Tibial artery (tissue), 4 donors: Measurements from ENCODE around the gene HIRIP3.

Source experiments
- DNase-seq, 2 donors: peaks; one replicate each; pipeline ENCODE4 v3.0.0-alpha.2; 2019
- H3K27ac ChIP-seq, 2 donors: fragments of 200-600 bp; sonication (generic) in 1 of 2; 1 replicate in 1 of 2; 2 replicates in 1 of 2; pipeline ENCODE4 v1.5.1; 2018 to 2019; ENCODE audit warnings: mild to moderate bottlenecking in 1 of 2
- H3K27me3 ChIP-seq, 2 donors: fragments of 200-600 bp; sonication (generic) in 1 of 2; one replicate each; pipeline versions ENCODE4 v1.5.1 to v1.6.0; 2016 to 2019
- H3K36me3 ChIP-seq, 3 donors: fragments of 200-600 bp; sonication (generic) in 2 of 3; one replicate each; pipeline ENCODE4 v1.5.1; 2016 to 2019; ENCODE audit warnings: mild to moderate bottlenecking in 2 of 3
- H3K4me1 ChIP-seq, 4 donors: fragments of 200-600 bp; sonication (generic) in 2 of 4; 1 replicate in 3 of 4; 2 replicates in 1 of 4; pipeline ENCODE4 v1.5.1; 2016 to 2019
- H3K4me3 ChIP-seq, 2 donors: fragments of 200-600 bp; sonication (generic) in 1 of 2; 1 replicate in 1 of 2; 2 replicates in 1 of 2; pipeline ENCODE4 v1.5.1; 2018 to 2019; ENCODE audit warnings: mild to moderate bottlenecking in 2 of 2
- H3K9me3 ChIP-seq, 3 donors: fragments of 200-600 bp; sonication (generic) in 1 of 3; one replicate each; pipeline ENCODE4 v1.5.1; 2016 to 2019
- CTCF ChIP-seq, 2 experiments: fragments of 200-600 bp in 1 of 2; fragments of 450-650 bp in 1 of 2; IDR thresholded peaks; one replicate each; pipeline ENCODE4 v1.5.1; 2017 to 2019; ENCODE audit warnings: antibody characterized with exemption in 2 of 2, mild to moderate bottlenecking in 1 of 2, moderate library complexity in 1 of 2
- intact Hi-C: fragments of 100-400 bp; cut with DNase I; formaldehyde crosslinking; loops from one replicate; pipeline ENCODE4 v1.15.0; 2023; ENCODE audit warnings: low total_unique reads

The HIRIP3 gene

DNA sequence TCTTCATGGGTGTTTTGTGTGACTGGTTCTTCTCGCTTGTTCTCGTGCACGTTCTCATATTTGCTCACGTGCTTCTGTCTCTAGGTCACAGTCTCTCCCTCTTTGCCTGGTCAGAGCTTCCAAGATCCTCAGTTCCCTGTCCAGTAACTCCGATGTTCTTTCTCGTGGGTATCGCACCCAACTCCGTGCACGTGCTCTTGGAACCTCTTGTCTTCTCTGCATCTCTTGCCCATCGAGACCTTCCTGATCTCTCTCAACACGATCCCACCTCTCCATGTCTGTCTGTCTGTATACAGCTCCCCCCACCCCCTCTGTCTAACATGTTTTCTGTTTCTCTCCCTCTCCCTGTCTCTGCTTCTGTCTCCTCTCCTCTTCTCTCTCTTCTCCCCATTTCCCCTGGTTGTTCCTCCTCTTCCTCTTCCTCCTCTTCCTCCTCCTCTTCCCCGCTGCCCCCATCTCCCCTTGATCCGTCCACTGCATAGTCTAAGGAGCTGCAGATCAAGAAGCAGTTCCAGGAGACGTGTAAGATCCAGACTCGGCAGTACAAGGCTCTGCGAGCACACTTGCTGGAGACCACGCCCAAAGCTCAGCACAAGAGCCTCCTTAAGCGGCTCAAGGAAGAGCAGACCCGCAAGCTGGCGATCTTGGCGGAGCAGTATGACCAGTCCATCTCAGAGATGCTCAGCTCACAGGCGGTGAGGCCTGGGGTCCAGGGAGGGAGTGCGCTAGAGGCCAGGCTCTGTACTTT lies 6.1 kb downstream of the HIRIP3 start:
- intact Hi-C loops, result no loop called here
- Histone ChIP-seq H3K4me3 (no peak overlapping the region), H3K36me3 (peaks cover 62 to 96% (median 85%) of the 10 kb centered on the region in 3 donors), H3K27me3 (no peaks in the 10 kb centered on the region), H3K27ac (no peak overlapping the region), H3K9me3 (no peaks in the 10 kb centered on the region), H3K4me1 (peaks cover 0 to 7% (median 3%) of the 10 kb centered on the region in 4 donors)
- no peak for TF ChIP-seq CTCF (IDR thresholded peaks at IDR 0.05)
- DNase-seq, result no peak

- no peak for TF ChIP-seq CTCF (IDR thresholded peaks at IDR 0.05)
- Histone ChIP-seq H3K36me3 (peaks cover 70 to 100% (median 87%) of the 10 kb centered on the region in 3 donors), H3K9me3 (no peaks in the 10 kb centered on the region), H3K4me1 (peaks cover 0 to 2% (median 0%) of the 10 kb centered on the region in 4 donors), H3K27me3 (no peaks in the 10 kb centered on the region), H3K27ac (no peak overlapping the region), H3K4me3 (no peak overlapping the region)
- intact Hi-C loops, result no loop called here
- DNase-seq, result no peak
Observed at GRCh38 chr16:29988346-29989075, 6.9 kb downstream of the HIRIP3 start.

- Histone ChIP-seq H3K27me3 (no peaks in the 10 kb centered on the region), H3K27ac (no peak overlapping the region), H3K36me3 (peaks cover 74 to 100% (median 87%) of the 10 kb centered on the region in 3 donors), H3K4me3 (no peak overlapping the region), H3K4me1 (no peaks in the 10 kb centered on the region), H3K9me3 (no peaks in the 10 kb centered on the region)
- no peak for DNase-seq
- intact Hi-C loops, result no loop called here
- no peak for TF ChIP-seq CTCF (IDR thresholded peaks at IDR 0.05)
Observed at GRCh38 chr16:29987371-29988085, 7.9 kb downstream of the HIRIP3 start.

DNA sequence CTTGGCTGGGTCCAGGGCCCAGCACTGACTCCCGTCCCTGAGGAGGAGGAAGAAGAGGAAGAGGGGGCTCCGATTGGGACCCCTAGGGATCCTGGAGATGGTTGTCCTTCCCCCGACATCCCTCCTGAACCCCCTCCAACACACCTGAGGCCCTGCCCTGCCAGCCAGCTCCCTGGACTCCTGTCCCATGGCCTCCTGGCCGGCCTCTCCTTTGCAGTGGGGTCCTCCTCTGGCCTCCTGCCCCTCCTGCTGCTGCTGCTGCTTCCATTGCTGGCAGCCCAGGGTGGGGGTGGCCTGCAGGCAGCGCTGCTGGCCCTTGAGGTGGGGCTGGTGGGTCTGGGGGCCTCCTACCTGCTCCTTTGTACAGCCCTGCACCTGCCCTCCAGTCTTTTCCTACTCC lies 8.5 kb downstream of the HIRIP3 start:
- no peak for TF ChIP-seq CTCF (IDR thresholded peaks at IDR 0.05)
- no peak overlapping the region for H3K4me3 ChIP-seq
- no peaks in the 10 kb centered on the region for H3K27me3 ChIP-seq
- no peak for DNase-seq
- no peak overlapping the region for H3K27ac ChIP-seq
- intact Hi-C loops, result no loop called here
- H3K4me1 ChIP-seq, result no peaks in the 10 kb centered on the region
- no peaks in the 10 kb centered on the region for H3K9me3 ChIP-seq
- H3K36me3 ChIP-seq, result peaks cover 76 to 100% (median 90%) of the 10 kb centered on the region in 3 donors

GRCh38 chr16:29986231-29986630 lies 9.2 kb downstream of the HIRIP3 start:
- intact Hi-C loops, result no loop called here
- H3K36me3 ChIP-seq, result peaks cover 81 to 100% (median 94%) of the 10 kb centered on the region in 3 donors
- no peaks in the 10 kb centered on the region for H3K4me1 ChIP-seq
- H3K9me3 ChIP-seq, result no peaks in the 10 kb centered on the region
- no peak for TF ChIP-seq CTCF (IDR thresholded peaks at IDR 0.05)
- no peak overlapping the region for H3K4me3 ChIP-seq
- DNase-seq, result no peak
- H3K27ac ChIP-seq, result no peak overlapping the region
- H3K27me3 ChIP-seq, result no peaks in the 10 kb centered on the region
